ENCODE measurements around the gene SPRED3. TPM values are rescaled to one million over a fixed set of nuclear protein-coding genes. Genes with fewer than 3 reads are reported as not detected.
A peak's percentile ranks its signal among the peaks of the same experiment; 100 is the strongest.
"Not testable (repeated sequence)": the region's sequence is repeated elsewhere in the genome, so short reads cannot be mapped to it uniquely, and the experiment has no call there.

SPRED3 gene
- total RNA-seq, 1 donor from 2014 or later = 5.2 TPM

GRCh38 chr19:38362076-38362945 is 26.2 kb upstream of the SPRED3 start:
- H3K4me3 ChIP-seq (ENCODE audit: low read depth, low read length) = peak overlapping the region; percentile 57
- DNase-seq (ENCODE audit: low read depth) = no peak
- no peak for TF ChIP-seq CTCF (conservative IDR thresholded peaks at IDR 0.05; ENCODE audit: low read depth, low read length)

DNA sequence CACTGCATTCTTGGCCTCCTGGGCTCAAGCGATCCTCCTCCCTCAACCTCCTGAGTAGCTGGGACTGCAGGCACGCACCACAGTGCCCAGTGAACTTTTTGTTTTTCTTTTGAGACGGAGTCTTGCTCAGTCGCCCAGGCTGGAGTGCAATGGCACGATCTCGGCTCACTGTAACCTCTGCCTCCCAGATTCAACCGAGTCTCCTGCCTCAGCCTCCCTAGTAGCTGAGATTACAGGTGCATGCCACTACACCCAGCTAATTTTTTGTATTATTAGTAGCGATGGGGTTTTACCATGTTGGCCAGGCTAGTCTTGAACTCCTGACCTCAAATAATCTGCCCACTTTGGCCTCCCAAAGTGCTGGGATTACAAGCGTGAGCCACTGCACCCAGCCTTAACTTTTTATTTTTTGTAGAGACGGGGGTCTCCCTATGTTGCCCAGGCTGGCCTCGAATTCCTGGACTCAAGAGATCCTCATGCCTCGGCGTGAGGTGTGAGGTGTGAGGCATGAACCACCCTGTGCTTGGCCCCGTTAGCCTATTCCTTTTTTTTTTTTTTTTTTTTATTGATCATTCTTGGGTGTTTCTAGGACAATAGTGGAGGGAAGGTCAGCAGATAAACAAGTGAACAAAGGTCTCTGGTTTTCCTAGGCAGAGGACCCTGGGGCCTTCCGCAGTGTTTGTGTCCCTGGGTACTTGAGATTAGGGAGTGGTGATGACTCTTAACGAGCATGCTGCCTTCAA is 25.4 kb upstream of the SPRED3 start:
- DNase-seq (ENCODE audit: low read depth); H3K4me3 ChIP-seq (ENCODE audit: low read depth, low read length): not testable (repeated sequence)

- no peak for DNase-seq (ENCODE audit: low read depth)
- no peak for TF ChIP-seq CTCF (conservative IDR thresholded peaks at IDR 0.05; ENCODE audit: low read depth, low read length)
- H3K4me3 ChIP-seq (ENCODE audit: low read depth, low read length) = no peak overlapping the region
Observed at GRCh38 chr19:38367041-38367440, 21.5 kb upstream of the SPRED3 start.

- H3K4me3 ChIP-seq (ENCODE audit: low read depth, low read length) = no peak overlapping the region
- no peak for DNase-seq (ENCODE audit: low read depth)
- no peak for TF ChIP-seq CTCF (conservative IDR thresholded peaks at IDR 0.05; ENCODE audit: low read depth, low read length)
Observed at GRCh38 chr19:38369584-38369983, 18.9 kb upstream of the SPRED3 start.

GRCh38 chr19:38370299-38370698 is 18.2 kb upstream of the SPRED3 start:
- no peak overlapping the region for H3K4me3 ChIP-seq (ENCODE audit: low read depth, low read length)
- no peak for DNase-seq (ENCODE audit: low read depth)
- TF ChIP-seq CTCF (conservative IDR thresholded peaks at IDR 0.05; ENCODE audit: low read depth, low read length) = no peak

DNA sequence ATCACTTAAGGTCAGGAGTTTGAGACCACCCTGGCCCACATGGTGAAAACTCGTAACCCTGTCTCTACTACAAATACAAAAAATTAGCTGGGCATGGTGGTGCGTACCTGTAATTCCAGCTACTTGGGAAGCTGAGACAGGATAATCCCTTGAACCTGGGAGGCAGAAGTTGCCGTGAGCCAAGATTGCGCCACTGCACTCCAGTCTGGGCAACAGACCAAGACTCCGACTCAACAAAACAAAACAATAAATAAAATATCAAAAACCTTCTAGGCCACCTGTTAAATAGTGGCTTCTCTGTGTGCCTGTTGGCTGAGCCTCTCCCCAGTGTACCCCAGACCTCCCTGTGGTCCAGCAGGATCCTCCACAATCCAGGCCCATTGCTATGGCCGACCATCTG is 17.4 kb upstream of the SPRED3 start:
- DNase-seq (ENCODE audit: low read depth) = no peak
- TF ChIP-seq CTCF (conservative IDR thresholded peaks at IDR 0.05; ENCODE audit: low read depth, low read length) = no peak
- no peak overlapping the region for H3K4me3 ChIP-seq (ENCODE audit: low read depth, low read length)

DNA sequence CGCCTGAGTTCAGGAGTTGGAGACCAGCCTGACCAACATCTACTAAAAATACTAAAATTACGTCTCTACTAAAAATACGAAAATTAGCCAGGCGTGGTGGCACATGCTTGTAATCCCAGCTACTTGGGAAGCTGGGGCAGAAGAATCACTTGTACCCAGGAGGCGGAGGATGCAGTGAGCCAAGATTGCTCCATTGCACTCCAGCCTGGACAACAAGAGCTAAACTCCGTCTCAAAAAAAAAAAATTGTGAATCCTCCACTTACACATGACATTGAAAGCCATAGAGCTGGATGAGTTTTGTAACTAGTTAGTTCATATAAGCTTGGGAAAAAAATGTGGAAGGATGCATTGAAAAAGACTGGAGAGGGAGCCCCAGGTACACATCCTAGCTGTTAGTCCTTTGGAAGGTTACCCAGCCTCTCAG is 14.6 kb upstream of the SPRED3 start:
- no peak for TF ChIP-seq CTCF (conservative IDR thresholded peaks at IDR 0.05; ENCODE audit: low read depth, low read length)
- no peak for DNase-seq (ENCODE audit: low read depth)
- peak overlapping the region; percentile 71 for H3K4me3 ChIP-seq (ENCODE audit: low read depth, low read length)

All from epithelial cell of proximal tubule (primary cell).